Stimulated activated naive B cell treated with anti-CD40 and anti-IgM and Interleukin-4, amounts not matched to agents 10 μg/mL and 1 μg/mL and 100 μg/mL, for 72 hours (primary cell): ENCODE results near the gene ZNHIT1.
A peak's percentile ranks its signal among the peaks of the same experiment; 100 is the strongest.
"Not testable (repeated sequence)": the region's sequence is repeated elsewhere in the genome, so short reads cannot be mapped to it uniquely, and the experiment has no call there.

Experiments
- ATAC-seq, 2 donors: fragments of 150-1000 bp; cut with Tn5 transposase; replicated peaks; 2 replicates each; pipeline ENCODE4 v1.10.0; 2021; ENCODE audit warnings: moderate library complexity in 1 of 2
- DNase-seq: peaks from one replicate; pipeline ENCODE4 v3.0.0; 2021
- H3K27ac Mint-ChIP-seq: one replicate; pipeline ENCODE4 v1.8.0; 2022; ENCODE audit warnings: mild to moderate bottlenecking, mixed read lengths
- H3K27me3 Mint-ChIP-seq, 2 donors: one replicate each; pipeline ENCODE4 v1.8.0; 2022; ENCODE audit warnings: mixed read lengths in 2 of 2
- H3K36me3 Mint-ChIP-seq, 2 donors: one replicate each; pipeline ENCODE4 v1.8.0; 2022; ENCODE audit warnings: mixed read lengths in 2 of 2, mild to moderate bottlenecking in 1 of 2
- H3K4me1 Mint-ChIP-seq, 2 donors: one replicate each; pipeline ENCODE4 v1.8.0; 2022; ENCODE audit warnings: mixed read lengths in 2 of 2, mild to moderate bottlenecking in 1 of 2
- H3K4me3 Mint-ChIP-seq, 2 donors: one replicate each; pipeline ENCODE4 v1.8.0; 2022; ENCODE audit warnings: mild to moderate bottlenecking in 2 of 2, mixed read lengths in 2 of 2, moderate library complexity in 1 of 2
- H3K9me3 Mint-ChIP-seq, 2 donors: one replicate each; pipeline ENCODE4 v1.8.0; 2022; ENCODE audit warnings: mixed read lengths in 2 of 2, mild to moderate bottlenecking in 1 of 2

The ZNHIT1 gene

DNA sequence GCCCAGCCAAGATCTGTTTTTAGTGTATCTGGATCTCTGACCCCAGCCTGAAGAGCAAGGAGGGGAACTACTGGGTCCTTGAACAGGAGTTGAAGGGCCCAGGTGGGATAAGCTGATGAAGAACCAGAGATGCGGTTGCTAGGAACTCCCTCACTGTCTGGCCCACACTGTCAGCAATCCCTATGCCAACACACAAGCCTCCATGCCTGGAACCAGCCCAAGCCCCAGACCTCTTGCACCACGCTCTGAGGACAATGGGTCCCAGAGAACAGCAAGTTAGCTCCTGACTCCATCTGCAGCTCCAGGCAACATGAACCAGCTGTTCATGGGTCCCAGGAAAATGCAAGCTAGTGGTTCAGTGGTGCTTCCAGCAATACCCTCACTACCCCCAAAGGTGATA, 40.3 kb upstream of the ZNHIT1 start:
- no peak for ATAC-seq
- peaks cover 77 to 92% of the 10 kb centered on the region in 2 donors for H3K27me3 Mint-ChIP-seq
- no peak for DNase-seq

GRCh38 chr7:101179117-101179516, 38.8 kb upstream of the ZNHIT1 start:
- DNase-seq (no peak), ATAC-seq (peak; percentile 22 to 40)
- H3K4me3 Mint-ChIP-seq = peak overlapping the region; percentile 71 to 76
- H3K27me3 Mint-ChIP-seq = peaks cover 66 to 80% of the 10 kb centered on the region in 2 donors
- peak overlapping the region; percentile 75 for H3K27ac Mint-ChIP-seq
- H3K36me3 Mint-ChIP-seq = peaks cover 2 to 5% of the 10 kb centered on the region in 2 donors
- peaks cover 6 to 9% of the 10 kb centered on the region in 2 donors for H3K9me3 Mint-ChIP-seq
- peaks cover 12 to 25% of the 10 kb centered on the region in 2 donors for H3K4me1 Mint-ChIP-seq

More for the DNA sequence above, 40.3 kb upstream of the ZNHIT1 start:
- Mint-ChIP-seq H3K27ac (no peak overlapping the region), H3K36me3 (peaks cover 5 to 8% of the 10 kb centered on the region in 2 donors), H3K4me1 (peaks cover 21 to 40% of the 10 kb centered on the region in 2 donors), H3K4me3 (no peak overlapping the region), H3K9me3 (peaks cover 5 to 10% of the 10 kb centered on the region in 2 donors)

- H3K9me3 Mint-ChIP-seq = peaks cover 4 to 6% of the 10 kb centered on the region in 2 donors
- H3K36me3 Mint-ChIP-seq = peaks cover 0 to 2% of the 10 kb centered on the region in 2 donors
- peaks cover 8 to 19% of the 10 kb centered on the region in 2 donors for H3K4me1 Mint-ChIP-seq
- ATAC-seq = no peak
- no peak overlapping the region for H3K27ac Mint-ChIP-seq
- H3K27me3 Mint-ChIP-seq = peaks cover 64 to 78% of the 10 kb centered on the region in 2 donors
- H3K4me3 Mint-ChIP-seq = peak overlapping the region; percentile 71 to 76
- DNase-seq = no peak
Measured at GRCh38 chr7:101179713-101180112, 38.3 kb upstream of the ZNHIT1 start.

DNA sequence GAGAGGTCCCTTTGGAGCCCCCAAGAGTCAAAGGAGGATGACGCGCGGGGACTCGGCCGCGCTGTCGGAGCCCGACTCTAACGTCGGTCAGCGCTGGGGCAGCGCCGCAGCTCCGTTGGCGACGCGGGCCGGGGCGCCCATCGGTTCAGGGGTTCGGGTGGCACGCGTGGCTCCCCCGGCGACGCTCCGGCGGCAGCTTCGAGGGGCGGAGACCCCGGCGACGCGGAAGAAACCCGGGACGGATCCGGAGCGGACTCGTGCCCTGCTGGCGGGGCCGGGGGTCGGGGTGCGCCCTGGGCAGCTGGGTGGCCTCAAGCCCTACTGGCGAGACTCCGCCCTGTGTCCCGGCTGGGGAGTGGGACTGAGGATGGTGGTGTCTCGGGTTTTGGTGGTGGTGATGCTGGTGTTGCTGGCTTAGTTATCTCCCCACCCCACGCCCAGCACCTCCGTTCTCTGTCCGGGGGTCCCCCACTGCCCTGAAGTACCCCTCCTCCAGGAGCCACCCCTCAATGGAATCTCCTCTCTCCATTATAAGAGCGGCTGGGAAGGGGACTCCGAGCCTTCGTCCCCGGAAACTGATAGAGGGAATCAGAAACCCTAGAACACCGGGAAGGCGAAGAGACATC, 37.7 kb upstream of the ZNHIT1 start, which contains the start of gene NAT16:
TSS of gene NAT16 (minus strand) at position 164 of the 626 bp plus-strand sequence. CDS start 5,486 bp downstream, outside the sequence.
- DNase-seq (no peak), ATAC-seq (no peak)
- H3K4me1 Mint-ChIP-seq = peaks cover 8 to 19% of the 10 kb centered on the region in 2 donors
- peak within 1 kb of the TSS; percentile 75 for H3K27ac Mint-ChIP-seq
- peaks cover 64 to 78% of the 10 kb centered on the region in 2 donors for H3K27me3 Mint-ChIP-seq
- peak within 1 kb of the TSS; percentile 71 to 76 for H3K4me3 Mint-ChIP-seq
- peaks cover 4 to 6% of the 10 kb centered on the region in 2 donors for H3K9me3 Mint-ChIP-seq
- peaks cover 0 to 2% of the 10 kb centered on the region in 2 donors for H3K36me3 Mint-ChIP-seq

DNA sequence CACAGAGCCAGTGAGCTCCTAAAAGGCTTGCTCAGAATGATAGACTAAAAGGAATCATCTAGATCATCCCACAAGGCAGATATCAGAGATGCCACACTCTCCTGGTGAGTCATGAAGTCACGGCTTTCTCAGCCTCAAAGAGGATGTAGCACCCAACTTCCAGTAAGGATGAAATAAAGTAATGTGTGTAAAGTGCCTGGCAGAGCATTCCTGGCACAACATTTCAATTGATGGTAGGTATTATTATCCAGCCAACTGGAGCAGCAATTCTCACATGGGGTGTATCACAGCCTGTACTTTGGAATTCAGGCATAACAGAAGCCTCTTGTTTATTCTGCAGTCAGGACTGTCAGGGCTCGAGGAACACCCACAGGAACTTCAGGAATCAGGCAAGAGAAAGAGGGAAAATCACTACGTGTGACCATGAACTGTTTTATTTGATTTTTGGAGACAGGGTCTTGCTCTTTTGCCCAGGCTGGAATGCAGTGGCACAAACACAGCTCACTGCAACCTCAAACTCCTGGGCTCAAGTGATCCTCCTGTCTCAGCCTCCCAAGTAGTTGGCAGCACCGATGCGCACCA, 32.6 kb upstream of the ZNHIT1 start:
- ATAC-seq (no peak), DNase-seq (no peak)
- peaks cover 4 to 6% of the 10 kb centered on the region in 2 donors for H3K9me3 Mint-ChIP-seq
- H3K27ac Mint-ChIP-seq = no peak overlapping the region
- H3K27me3 Mint-ChIP-seq = peaks cover 36 to 45% of the 10 kb centered on the region in 2 donors
- no peak overlapping the region for H3K4me3 Mint-ChIP-seq
- H3K36me3 Mint-ChIP-seq = no peaks in the 10 kb centered on the region
- H3K4me1 Mint-ChIP-seq = peaks cover 6 to 12% of the 10 kb centered on the region in 2 donors

GRCh38 chr7:101186194-101186593, 31.8 kb upstream of the ZNHIT1 start:
- Mint-ChIP-seq H3K36me3 (no peaks in the 10 kb centered on the region), H3K27ac (no peak overlapping the region), H3K4me3 (no peak overlapping the region), H3K9me3 (peaks cover 4 to 6% of the 10 kb centered on the region in 2 donors), H3K4me1 (peaks cover 4 to 8% of the 10 kb centered on the region in 2 donors), H3K27me3 (peaks cover 29 to 37% of the 10 kb centered on the region in 2 donors)
- DNase-seq (no peak), ATAC-seq (no peak)

DNA sequence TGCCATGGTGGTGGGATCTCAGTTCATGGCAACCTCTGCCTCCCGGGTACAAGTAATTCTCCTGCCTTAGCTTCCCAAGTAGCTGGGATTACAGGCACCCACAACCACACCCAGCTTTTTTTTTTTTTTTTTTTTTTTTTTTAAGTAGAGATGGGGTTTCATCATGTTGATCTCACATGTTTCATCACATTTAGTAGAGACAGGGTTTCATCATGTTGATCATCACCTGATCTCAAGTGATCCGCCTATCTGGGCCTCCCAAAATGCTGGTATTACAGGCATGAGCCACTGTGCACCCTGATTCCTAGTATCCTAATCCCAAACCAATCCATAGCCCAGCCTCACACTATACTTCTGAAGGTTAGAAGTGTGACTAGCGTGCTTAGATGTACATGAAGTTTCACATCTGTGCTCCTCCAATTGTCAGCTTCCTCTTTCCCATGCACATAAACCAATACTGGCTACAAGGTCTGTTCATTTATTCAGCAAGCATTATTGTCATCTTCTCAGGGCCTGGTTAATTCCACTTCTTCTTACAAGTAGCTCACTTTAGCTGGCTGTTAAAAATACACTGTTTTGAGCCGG, 31.0 kb upstream of the ZNHIT1 start:
- Mint-ChIP-seq H3K4me3 (no peak overlapping the region), H3K36me3 (no peaks in the 10 kb centered on the region), H3K27me3 (peaks cover 26 to 34% of the 10 kb centered on the region in 2 donors), H3K4me1 (peaks cover 4 to 8% of the 10 kb centered on the region in 2 donors), H3K27ac (no peak overlapping the region), H3K9me3 (peaks cover 4 to 6% of the 10 kb centered on the region in 2 donors)
- ATAC-seq (peak; percentile 61 to 77), DNase-seq (no peak)

DNA sequence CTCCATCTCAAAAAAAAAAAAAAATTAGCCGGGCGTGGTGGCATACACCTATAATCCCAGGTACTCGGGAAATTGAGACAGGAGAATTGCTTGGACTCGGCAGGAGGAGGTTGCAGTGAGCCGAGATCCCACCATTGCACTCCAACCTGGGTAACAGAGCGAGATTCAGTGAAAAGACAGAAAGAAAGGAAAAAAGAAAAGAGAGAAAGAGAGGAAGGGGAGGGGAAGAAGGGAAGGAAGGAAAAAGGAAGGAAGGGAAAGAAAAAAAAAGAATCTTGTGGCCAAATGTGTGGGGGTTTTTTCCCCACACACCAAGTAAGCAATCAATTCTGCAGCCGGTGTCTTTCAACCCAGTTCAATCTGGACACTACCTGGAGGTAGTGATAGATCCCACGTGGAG, 28.9 kb upstream of the ZNHIT1 start:
- no peak for DNase-seq
- peaks cover 17 to 24% of the 10 kb centered on the region in 2 donors for H3K27me3 Mint-ChIP-seq
- H3K4me3 Mint-ChIP-seq = no peak overlapping the region
- H3K36me3 Mint-ChIP-seq = no peaks in the 10 kb centered on the region
- no peak for ATAC-seq
- no peaks in the 10 kb centered on the region for H3K9me3 Mint-ChIP-seq
- no peak overlapping the region for H3K27ac Mint-ChIP-seq
- peaks cover 8 to 15% of the 10 kb centered on the region in 2 donors for H3K4me1 Mint-ChIP-seq

DNA sequence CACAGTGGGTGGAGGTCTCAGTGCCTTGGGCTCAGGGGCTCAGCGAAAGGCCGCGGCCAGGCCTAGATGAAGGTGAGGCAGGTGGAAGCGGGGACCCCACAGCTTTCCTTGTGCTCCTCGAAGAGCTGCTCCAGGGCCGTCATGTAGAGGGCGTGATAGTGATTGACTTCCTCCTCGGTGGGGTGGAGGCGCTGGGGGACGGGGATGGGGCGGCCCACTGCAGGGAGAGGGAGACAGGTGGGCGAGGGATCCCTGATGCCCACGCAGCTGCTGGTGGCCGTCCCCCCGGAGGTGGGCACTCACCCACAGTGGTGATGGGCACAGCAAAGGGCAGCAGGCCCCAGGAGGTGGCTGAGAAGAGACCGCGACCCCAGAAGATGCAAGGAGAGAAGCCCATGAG, 22.1 kb upstream of the ZNHIT1 start:
- Mint-ChIP-seq H3K4me3 (no peak overlapping the region), H3K27me3 (peaks cover 19 to 44% of the 10 kb centered on the region in 2 donors), H3K36me3 (no peaks in the 10 kb centered on the region), H3K27ac (no peak overlapping the region), H3K4me1 (peaks cover 3 to 13% of the 10 kb centered on the region in 2 donors), H3K9me3 (no peaks in the 10 kb centered on the region)
- DNase-seq (no peak), ATAC-seq (no peak)

- Mint-ChIP-seq H3K36me3 (no peaks in the 10 kb centered on the region), H3K4me1 (peaks cover 5 to 22% of the 10 kb centered on the region in 2 donors), H3K9me3 (no peaks in the 10 kb centered on the region), H3K27ac (no peak overlapping the region), H3K27me3 (peaks cover 34 to 62% of the 10 kb centered on the region in 2 donors), H3K4me3 (no peak overlapping the region)
- DNase-seq (no peak), ATAC-seq (no peak)
Measured at GRCh38 chr7:101197991-101198390, 20.0 kb upstream of the ZNHIT1 start.

- no peak for ATAC-seq
- no peak overlapping the region for H3K4me3 Mint-ChIP-seq
- H3K9me3 Mint-ChIP-seq = no peaks in the 10 kb centered on the region
- H3K36me3 Mint-ChIP-seq = no peaks in the 10 kb centered on the region
- peaks cover 36 to 64% of the 10 kb centered on the region in 2 donors for H3K27me3 Mint-ChIP-seq
- DNase-seq = no peak
- peaks cover 5 to 24% of the 10 kb centered on the region in 2 donors for H3K4me1 Mint-ChIP-seq
- no peak overlapping the region for H3K27ac Mint-ChIP-seq
Measured at GRCh38 chr7:101198476-101198875, 19.5 kb upstream of the ZNHIT1 start.

- not testable (repeated sequence) for ATAC-seq, H3K4me3 Mint-ChIP-seq, DNase-seq, H3K36me3 Mint-ChIP-seq, H3K27ac Mint-ChIP-seq, H3K9me3 Mint-ChIP-seq
- peaks cover 8 to 29% of the 10 kb centered on the region in 2 donors for H3K4me1 Mint-ChIP-seq
- H3K27me3 Mint-ChIP-seq = peaks cover 42 to 63% of the 10 kb centered on the region in 2 donors
Measured at GRCh38 chr7:101199522-101199921, 18.4 kb upstream of the ZNHIT1 start.

DNA sequence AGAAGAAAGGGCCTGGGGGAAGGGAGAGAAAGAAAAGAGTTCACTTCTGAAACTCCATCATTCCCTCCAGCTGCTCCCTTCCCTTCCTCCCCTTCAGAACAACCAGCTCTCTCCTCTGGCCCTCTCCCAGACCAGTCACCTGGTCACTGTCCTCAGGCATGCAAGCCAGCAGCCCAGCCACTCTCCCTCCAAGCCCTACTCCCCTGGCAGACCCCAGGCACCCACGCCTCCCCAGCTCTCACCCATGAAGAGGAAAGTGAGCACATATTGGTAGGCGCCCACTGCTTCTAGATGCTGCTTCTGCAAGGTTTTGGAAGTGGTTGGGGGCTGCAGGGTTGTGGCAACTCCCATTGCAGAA, 17.5 kb upstream of the ZNHIT1 start:
- no peak for ATAC-seq
- H3K27me3 Mint-ChIP-seq = peaks cover 38 to 57% of the 10 kb centered on the region in 2 donors

DNA sequence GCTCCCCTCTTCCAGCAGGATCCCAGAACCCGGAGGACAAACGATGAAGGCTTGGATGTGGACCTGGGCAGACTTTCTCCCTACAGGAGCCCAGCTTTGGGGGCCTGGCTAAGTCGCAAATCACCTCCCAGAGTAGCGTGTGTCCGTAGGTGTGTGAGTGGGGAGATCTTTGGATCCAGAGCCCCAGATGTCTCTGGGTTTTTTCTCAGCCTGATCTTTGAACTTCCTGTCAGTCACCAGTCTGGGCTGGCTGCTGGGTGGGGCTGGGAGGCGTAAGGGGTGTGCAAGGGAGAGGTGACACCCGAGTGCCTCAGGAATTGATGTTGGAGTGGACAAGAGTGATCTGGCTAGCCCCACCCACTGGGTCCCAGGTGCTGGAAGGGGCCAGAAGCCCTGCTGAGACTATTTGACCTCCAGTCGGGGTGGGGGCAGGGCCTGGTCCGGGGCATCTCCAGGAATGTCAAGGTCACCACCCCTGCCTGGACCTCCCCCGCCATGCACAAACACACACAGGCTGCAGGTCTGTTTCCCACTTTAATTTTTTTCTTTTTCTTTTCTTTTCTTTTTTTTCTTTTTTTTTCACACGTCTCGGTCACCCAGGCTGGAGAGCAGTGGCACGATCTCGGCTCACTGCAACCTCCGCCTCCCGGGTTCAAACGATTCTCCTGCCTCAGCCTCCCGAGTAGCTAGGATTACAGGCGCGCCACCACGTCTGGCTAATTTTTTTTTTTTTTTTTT, 16.9 kb upstream of the ZNHIT1 start, which contains the start of gene MOGAT3:
TSS of gene MOGAT3 (minus strand) at position 175 of the 738 bp plus-strand sequence. CDS start 182 bp downstream, outside the sequence.
- ATAC-seq (no peak), DNase-seq (no peak)
- Mint-ChIP-seq H3K36me3 (peaks cover 4 to 7% of the 10 kb centered on the region in 2 donors), H3K27ac (peak within 1 kb of the TSS; percentile 39), H3K27me3 (peaks cover 38 to 52% of the 10 kb centered on the region in 2 donors), H3K4me1 (peaks cover 12 to 35% of the 10 kb centered on the region in 2 donors), H3K4me3 (peak within 1 kb of the TSS; percentile 25 to 50), H3K9me3 (no peaks in the 10 kb centered on the region)

More for the DNA sequence above, 17.5 kb upstream of the ZNHIT1 start:
- peaks cover 8 to 29% of the 10 kb centered on the region in 2 donors for H3K4me1 Mint-ChIP-seq
- H3K4me3 Mint-ChIP-seq = peak overlapping the region in 1 of 2 donors; percentile 25
- H3K27ac Mint-ChIP-seq = no peak overlapping the region
- peaks cover 0 to 2% of the 10 kb centered on the region in 2 donors for H3K36me3 Mint-ChIP-seq
- H3K9me3 Mint-ChIP-seq = no peaks in the 10 kb centered on the region
- no peak for DNase-seq
